K562 (cell line): ENCODE measurements around the gene SOBP. TPM values are rescaled to one million over a fixed set of nuclear protein-coding genes. Genes with fewer than 3 reads are reported as not detected.

Source experiments
- ATAC-seq: fragments of 200-7000 bp; cut with Tn5 transposase; 3 replicates; pipeline ENCODE4 v1.9.1; 2020; ENCODE audit warnings: moderate library complexity
- BruUV-seq: library from RNA; stranded (reverse); fragments of 400-500 nt; replicated peaks from 2 replicates; lab custom pipeline; 2021; lab: Mats Ljungman, UMichigan
- CTCF ChIA-PET: fragments of 300-600 bp; formaldehyde crosslinking; extraction: SDS; loops from one replicate; lab custom pipeline; 2021; ENCODE audit warnings: low intra/inter-chr PET ratio; lab: Yijun Ruan, JAX
- POLR2A ChIA-PET: fragments of 300-600, 350-650 bp; sonication (Branson Sonifier 250); formaldehyde crosslinking; extraction: SDS; loops from one replicate; lab custom pipeline; 2021; ENCODE audit warnings: antibody characterized with exemption, inconsistent platforms; lab: Yijun Ruan, JAX
- DNase-seq, 4 experiments: peaks; one replicate each; pipeline versions ENCODE4 v3.0.0 to v3.0.0-alpha.2; 2011 to 2018; ENCODE audit warnings: low spot score in 3 of 4, mixed read lengths in 3 of 4; ENCODE audit errors: extremely low read depth in 1 of 4
- FAIRE-seq: peaks from 2 replicates; lab custom pipeline; 2011; peaks lifted over from hg19 to GRCh38; lab: Jason Lieb, UNC
- H2AFZ ChIP-seq: 2 replicates; pipeline ENCODE4 v1.6.0; 2011; ENCODE audit warnings: low read depth, low read length, control low read depth, inconsistent platforms
- H3K27ac ChIP-seq: fragments of 200-600 bp; 3 replicates; pipeline ENCODE4 v1.8.0; 2011; ENCODE audit warnings: low read depth, mild to moderate bottlenecking, control low read depth, inconsistent platforms, low read length, moderate library complexity, mixed read lengths; ENCODE audit errors: extremely low read depth
- H3K27me3 ChIP-seq, 2 experiments: fragments of 300-600 bp in 1 of 2; 2 replicates in 1 of 2; 3 replicates in 1 of 2; pipeline versions ENCODE4 v1.6.0 to v1.8.0; 2011; ENCODE audit warnings: inconsistent platforms in 2 of 2, low read length in 2 of 2, mild to moderate bottlenecking in 1 of 2, mixed read lengths in 1 of 2, moderate library complexity in 1 of 2; ENCODE audit not compliant: control insufficient read depth in 2 of 2, insufficient read depth in 2 of 2
- H3K36me3 ChIP-seq: fragments of 300-600 bp; 3 replicates; pipeline ENCODE4 v1.8.0; 2011; ENCODE audit warnings: mild to moderate bottlenecking, low read length, inconsistent platforms; ENCODE audit not compliant: control insufficient read depth, insufficient read depth
- H3K4me1 ChIP-seq, 2 experiments: fragments of 200-600 bp in 1 of 2; replicated peaks in 1 of 2; 2 replicates in 1 of 2; 3 replicates in 1 of 2; pipeline versions ENCODE4 v1.5.1 to v1.8.0; 2011; ENCODE audit warnings: inconsistent platforms in 2 of 2, low read length in 2 of 2, mild to moderate bottlenecking in 1 of 2, mixed read lengths in 1 of 2, moderate library complexity in 1 of 2; ENCODE audit not compliant: control insufficient read depth in 2 of 2, insufficient read depth in 2 of 2
- H3K4me2 ChIP-seq: 2 replicates; pipeline ENCODE4 v1.6.1; 2011; ENCODE audit warnings: low read length, control low read depth, inconsistent platforms, mixed read lengths; ENCODE audit not compliant: insufficient read depth
- H3K4me3 ChIP-seq: fragments of 200-600 bp; sonication (generic), shearing (Covaris generic); 2 replicates; pipeline ENCODE4 v1.5.1; 2016; ENCODE audit warnings: control low read depth, inconsistent platforms
- H3K79me2 ChIP-seq: fragments of 200-600 bp; 3 replicates; pipeline ENCODE4 v1.8.0; 2011; ENCODE audit warnings: low read length, inconsistent platforms; ENCODE audit not compliant: control insufficient read depth, insufficient read depth
- H3K9ac ChIP-seq, 2 experiments: 2 replicates each; pipeline versions ENCODE4 v1.6.0 to v1.6.1; 2011; ENCODE audit warnings: low read depth in 2 of 2, low read length in 2 of 2, control low read depth in 1 of 2, inconsistent platforms in 1 of 2, mild to moderate bottlenecking in 1 of 2, mixed read lengths in 1 of 2; ENCODE audit not compliant: insufficient read depth in 1 of 2
- H3K9me1 ChIP-seq: one replicate; pipeline ENCODE4 v1.6.0; 2011; ENCODE audit warnings: inconsistent platforms, mild to moderate bottlenecking, low read length, moderate library complexity; ENCODE audit not compliant: control insufficient read depth, insufficient read depth
- H3K9me3 ChIP-seq: replicated peaks from 2 replicates; pipeline ENCODE4 v1.5.1; 2011; ENCODE audit warnings: low read depth, low read length, inconsistent platforms; ENCODE audit not compliant: control insufficient read depth, insufficient read depth
- H4K20me1 ChIP-seq: replicated peaks from 2 replicates; pipeline ENCODE4 v1.6.1; 2011; ENCODE audit warnings: low read length, inconsistent platforms, mixed read lengths; ENCODE audit not compliant: control insufficient read depth, insufficient read depth
- BDP1 ChIP-seq: IDR thresholded peaks from 3 replicates; pipeline ENCODE4 v1.6.1; 2011; ENCODE audit not compliant: insufficient read length, insufficient read depth
- CBX3 ChIP-seq, 2 experiments: IDR thresholded peaks; 1 replicate in 1 of 2; 2 replicates in 1 of 2; pipeline ENCODE4 v1.6.1; 2012; ENCODE audit warnings: inconsistent platforms in 2 of 2, low read length in 2 of 2, borderline replicate concordance in 1 of 2, control low read depth in 1 of 2
- CTCFL ChIP-seq: IDR thresholded peaks from 2 replicates; pipeline ENCODE4 v1.6.1; 2011; ENCODE audit warnings: borderline replicate concordance, low read depth, mild to moderate bottlenecking, moderate library complexity, low read length; ENCODE audit not compliant: insufficient read depth, poor library complexity, severe bottlenecking
- MAZ ChIP-seq, 2 experiments: fragments of 450-650 bp in 1 of 2; sonication (generic) in 1 of 2; formaldehyde crosslinking; IDR thresholded peaks in 1 of 2; conservative IDR thresholded peaks in 1 of 2; 2 replicates each; pipeline versions ENCODE4 v1.4.0 to v1.5.0; 2020; ENCODE audit warnings: mild to moderate bottlenecking in 1 of 2, missing genetic modification reagents in 1 of 2
- NR3C1 ChIP-seq: sonication (generic); formaldehyde crosslinking; IDR thresholded peaks from 2 replicates; pipeline ENCODE4 v1.8.1; 2022; ENCODE audit warnings: missing genetic modification reagents
- RAD21 ChIP-seq, 2 experiments: fragments of 250-450 bp in 1 of 2; fragments of 450-650 bp in 1 of 2; sonication (Bioruptor Pico) in 1 of 2; formaldehyde crosslinking in 1 of 2; IDR thresholded peaks in 1 of 2; conservative IDR thresholded peaks in 1 of 2; 2 replicates each; pipeline versions ENCODE4 v1.4.0 to v1.8.0; 2020 to 2022; ENCODE audit warnings: mild to moderate bottlenecking in 2 of 2, moderate library complexity in 1 of 2
- ZFP36 ChIP-seq: fragments of 150-350 bp; IDR thresholded peaks from 2 replicates; pipeline ENCODE4 v1.6.1; 2018; ENCODE audit warnings: low read length, low read depth; ENCODE audit not compliant: partially characterized antibody
- ZKSCAN8 ChIP-seq: fragments of 200-800 bp; sonication (Bioruptor generic); IDR thresholded peaks from 2 replicates; pipeline ENCODE4 v1.6.1; 2016; ENCODE audit warnings: missing genetic modification characterization, missing compliant biosample characterization
- WGBS: fragments of 100-300 bp; shearing (Covaris generic); methylation state at CpG from one replicate; pipeline ENCODE4 v1.1.6; 2016; ENCODE audit warnings: low coverage, mixed read lengths; ENCODE audit not compliant: insufficient coverage; ENCODE audit errors: missing lambda C conversion rate; 5-methylcytosine and 5-hydroxymethylcytosine counted together
- in situ Hi-C: fragments of 300-500 bp; cut with MboI; formaldehyde crosslinking; loops from 4 replicates; pipeline ENCODE4 v1.15.0; 2018; ENCODE audit warnings: inconsistent platforms, mixed read lengths
- intact Hi-C: fragments of 100-400 bp; cut with micrococcal nuclease; formaldehyde crosslinking; loops from 2 replicates; pipeline ENCODE4 v1.14.2; 2022
- polyA plus RNA-seq, 8 experiments: library from polyadenylated mRNA; depleted of rRNA in 4 of 8; stranded (reverse) in 5 of 8; unstranded in 3 of 8; fragments of >200 nt; fragmentation: Nextera tagmentation in 2 of 8; fragmentation: Illumina TruSeq in 1 of 8; extraction: Ambion mirVana in 2 of 8; extraction: Trizol in 1 of 8; gene quantifications; 2 replicates each; pipeline versions ENCODE4 v1.2.1 to v1.2.3, GENCODE V29; 2011 to 2014; ENCODE audit warnings: inconsistent platforms in 1 of 8, missing spikeins in 1 of 8
- total RNA-seq, 7 experiments: library from RNA; depleted of rRNA in 6 of 7; stranded (reverse); fragments of >200 nt in 6 of 7; fragmentation: Illumina TruSeq in 2 of 7; extraction: Trizol in 2 of 7; gene quantifications; 2 replicates each; pipeline versions ENCODE4 v1.2.1 to v1.2.3, GENCODE V29; 2011 to 2021; ENCODE audit warnings: low replicate concordance in 1 of 7
- TF ChIP-seq, protein P1 (sequence below), 2 experiments: fragments of 450-650 bp; formaldehyde crosslinking in 1 of 2; IDR thresholded peaks; 2 replicates each; pipeline versions ENCODE4 v1.4.0 to v1.6.1; 2014 to 2020; ENCODE audit warnings: mild to moderate bottlenecking in 2 of 2, borderline replicate concordance in 1 of 2, low read depth in 1 of 2

Gene SOBP
- total and polyA plus RNA-seq, 9 of the 15 experiments (the other 6 are each of a cell fraction or from before 2014, with no cell fraction given) = 0.16 TPM; not detected in 8

- no peak for TF ChIP-seq CTCFL
- no peak for TF ChIP-seq NR3C1
- no peak for TF ChIP-seq CBX3 (IDR thresholded peaks at IDR 0.05; ENCODE audit: borderline replicate concordance in 1 of 2, low read length in 2 of 2)
Observed at GRCh38 chr6:107635057-107635515, 145.2 kb downstream of the SOBP start (continued).

GRCh38 chr6:107636486-107636885 lies 146.6 kb downstream of the SOBP start:
- H3K9me3 ChIP-seq = no peaks in the 10 kb centered on the region
- H3K4me2 ChIP-seq = no peak overlapping the region
- peaks cover 0 to 6% of the 10 kb centered on the region in 2 experiments; a peak in 1 of 5 replicates for H3K4me1 ChIP-seq
- no peaks in the 10 kb centered on the region for H3K36me3 ChIP-seq
- peak; percentile 19 to 47 (median 32) for DNase-seq
- ChIA-PET CTCF (interaction anchor here (1.7 kb wide), 1 partner anchor 504 kb away, joined by 5 read pairs; no protein-coding TSS in a partner anchor), POLR2A (no interaction called here)
- no peak overlapping the region for H3K4me3 ChIP-seq
- H3K9ac ChIP-seq = no peak overlapping the region
- WGBS = 10% methylated on average over 10 of the region's 10 CpGs
- peak; percentile 91 for ATAC-seq
- in situ Hi-C loops = no loop called here
- BruUV-seq = no TSS peak
- H4K20me1 ChIP-seq = no peaks in the 10 kb centered on the region
- peak; percentile 78 for FAIRE-seq
- H3K27ac ChIP-seq = no peak overlapping the region
- H2AFZ ChIP-seq = no peak overlapping the region
- H3K9me1 ChIP-seq = no peaks in the 10 kb centered on the region
- intact Hi-C loops = loop anchor here (1.0 to 10.0 kb wide), 2 partner anchors 318 to 502 kb away; no protein-coding TSS in a partner anchor
- peaks cover 7 to 33% of the 10 kb centered on the region in 2 experiments for H3K27me3 ChIP-seq
- no peaks in the 10 kb centered on the region for H3K79me2 ChIP-seq
- peak; percentile 75; the same call in 1 of the 2 replicates for TF ChIP-seq ZKSCAN8
- TF ChIP-seq RAD21 (CRISPR knock-in tag; conservative IDR thresholded peaks at IDR 0.05 in 1 of 2, IDR thresholded peaks at IDR 0.05 in 1 of 2) = peak; percentile 30 to 75; a peak in 3 of 4 replicates
- peak; percentile 20 for TF ChIP-seq ZFP36
- peak in 1 of 2 experiments; percentile 63; a peak in 2 of 4 replicates for TF ChIP-seq MAZ (CRISPR knock-in tag; conservative IDR thresholded peaks at IDR 0.05 in 1 of 2, IDR thresholded peaks at IDR 0.05 in 1 of 2)
- no peak for TF ChIP-seq BDP1
- TF ChIP-seq, protein P1, sequence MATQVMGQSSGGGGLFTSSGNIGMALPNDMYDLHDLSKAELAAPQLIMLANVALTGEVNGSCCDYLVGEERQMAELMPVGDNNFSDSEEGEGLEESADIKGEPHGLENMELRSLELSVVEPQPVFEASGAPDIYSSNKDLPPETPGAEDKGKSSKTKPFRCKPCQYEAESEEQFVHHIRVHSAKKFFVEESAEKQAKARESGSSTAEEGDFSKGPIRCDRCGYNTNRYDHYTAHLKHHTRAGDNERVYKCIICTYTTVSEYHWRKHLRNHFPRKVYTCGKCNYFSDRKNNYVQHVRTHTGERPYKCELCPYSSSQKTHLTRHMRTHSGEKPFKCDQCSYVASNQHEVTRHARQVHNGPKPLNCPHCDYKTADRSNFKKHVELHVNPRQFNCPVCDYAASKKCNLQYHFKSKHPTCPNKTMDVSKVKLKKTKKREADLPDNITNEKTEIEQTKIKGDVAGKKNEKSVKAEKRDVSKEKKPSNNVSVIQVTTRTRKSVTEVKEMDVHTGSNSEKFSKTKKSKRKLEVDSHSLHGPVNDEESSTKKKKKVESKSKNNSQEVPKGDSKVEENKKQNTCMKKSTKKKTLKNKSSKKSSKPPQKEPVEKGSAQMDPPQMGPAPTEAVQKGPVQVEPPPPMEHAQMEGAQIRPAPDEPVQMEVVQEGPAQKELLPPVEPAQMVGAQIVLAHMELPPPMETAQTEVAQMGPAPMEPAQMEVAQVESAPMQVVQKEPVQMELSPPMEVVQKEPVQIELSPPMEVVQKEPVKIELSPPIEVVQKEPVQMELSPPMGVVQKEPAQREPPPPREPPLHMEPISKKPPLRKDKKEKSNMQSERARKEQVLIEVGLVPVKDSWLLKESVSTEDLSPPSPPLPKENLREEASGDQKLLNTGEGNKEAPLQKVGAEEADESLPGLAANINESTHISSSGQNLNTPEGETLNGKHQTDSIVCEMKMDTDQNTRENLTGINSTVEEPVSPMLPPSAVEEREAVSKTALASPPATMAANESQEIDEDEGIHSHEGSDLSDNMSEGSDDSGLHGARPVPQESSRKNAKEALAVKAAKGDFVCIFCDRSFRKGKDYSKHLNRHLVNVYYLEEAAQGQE (IDR thresholded peaks at IDR 0.05; ENCODE audit: borderline replicate concordance) = peak; percentile 62; the same call in 1 of the 2 replicates
- TF ChIP-seq, protein P1 (CRISPR knock-in tag; IDR thresholded peaks at IDR 0.05; ENCODE audit: low read depth) = no peak
